HepG2 (cell line): ENCODE results near the gene GNG7. TPM values are rescaled to one million over a fixed set of nuclear protein-coding genes. Genes with fewer than 3 reads are reported as not detected.

Experiments used
- ATF1 ChIP-seq: IDR thresholded peaks from 2 replicates; pipeline ENCODE4 v1.6.1; 2016; ENCODE audit warnings: mild to moderate bottlenecking, control low read depth
- CCDC6 ChIP-seq: sonication (generic); formaldehyde crosslinking; IDR thresholded peaks from 2 replicates; pipeline ENCODE4 v1.8.1; 2022; ENCODE audit warnings: mild to moderate bottlenecking, missing genetic modification reagents, moderate library complexity
- ELF1 ChIP-seq: sonication (generic); formaldehyde crosslinking; IDR thresholded peaks from 2 replicates; pipeline ENCODE4 v1.4.0; 2020; ENCODE audit warnings: missing genetic modification reagents
- FOXA3 ChIP-seq: IDR thresholded peaks from 2 replicates; pipeline ENCODE4 v1.6.1; 2016; ENCODE audit warnings: missing genetic modification reagents, missing compliant biosample characterization
- FOXO1 ChIP-seq: sonication (generic); formaldehyde crosslinking; IDR thresholded peaks from 2 replicates; pipeline ENCODE4 v1.4.0; 2020; ENCODE audit warnings: missing genetic modification reagents
- GABPA ChIP-seq, 2 experiments: IDR thresholded peaks; 2 replicates each; pipeline ENCODE4 v1.6.1; 2011 to 2016; ENCODE audit warnings: low read depth in 2 of 2, low read length in 1 of 2, missing biosample characterization in 1 of 2, missing genetic modification characterization in 1 of 2
- GRHL1 ChIP-seq: sonication (generic); formaldehyde crosslinking; conservative IDR thresholded peaks from 2 replicates; pipeline ENCODE4 v1.8.0; 2022; ENCODE audit warnings: missing genetic modification reagents
- HMGXB4 ChIP-seq, 2 experiments: sonication (generic) in 1 of 2; formaldehyde crosslinking in 1 of 2; IDR thresholded peaks; 2 replicates each; pipeline versions ENCODE4 v1.4.0 to v1.6.1; 2018 to 2020; ENCODE audit warnings: missing genetic modification reagents in 2 of 2, borderline replicate concordance in 1 of 2, low read depth in 1 of 2, mild to moderate bottlenecking in 1 of 2, missing biosample characterization in 1 of 2
- KLF11 ChIP-seq: IDR thresholded peaks from 2 replicates; pipeline ENCODE4 v1.6.1; 2016; ENCODE audit warnings: missing compliant biosample characterization
- NR2F1 ChIP-seq, 2 experiments: fragments of 450-650 bp in 1 of 2; formaldehyde crosslinking in 1 of 2; IDR thresholded peaks; 2 replicates each; pipeline versions ENCODE4 v1.5.0 to v1.6.1; 2016 to 2020; ENCODE audit warnings: mild to moderate bottlenecking in 1 of 2, missing compliant biosample characterization in 1 of 2, missing genetic modification reagents in 1 of 2, moderate library complexity in 1 of 2
- PHB2 ChIP-seq: fragments of 450-650 bp; IDR thresholded peaks from 2 replicates; pipeline ENCODE4 v1.6.1; 2018; ENCODE audit not compliant: partially characterized antibody
- PHF5A ChIP-seq: IDR thresholded peaks from one replicate; pipeline ENCODE4 v1.6.1; 2018; ENCODE audit warnings: low read depth, missing genetic modification reagents; ENCODE audit not compliant: unreplicated experiment
- PLRG1 ChIP-seq: fragments of 450-650 bp; conservative IDR thresholded peaks from 2 replicates; pipeline ENCODE4 v1.6.1; 2016
- ZBTB21 ChIP-seq: sonication (generic); formaldehyde crosslinking; IDR thresholded peaks from 2 replicates; pipeline ENCODE4 v1.4.0; 2020; ENCODE audit warnings: missing genetic modification reagents
- ZFP91 ChIP-seq: sonication (generic); formaldehyde crosslinking; IDR thresholded peaks from 2 replicates; pipeline ENCODE4 v1.9.0; 2022; ENCODE audit warnings: missing genetic modification reagents, mild to moderate bottlenecking, borderline replicate concordance
- ZHX2 ChIP-seq, 2 experiments: sonication (generic) in 1 of 2; formaldehyde crosslinking in 1 of 2; IDR thresholded peaks; 2 replicates each; pipeline versions ENCODE4 v1.6.1 to v1.9.0; 2014 to 2022; ENCODE audit warnings: antibody characterized with exemption in 1 of 2, borderline replicate concordance in 1 of 2, inconsistent platforms in 1 of 2, low read depth in 1 of 2, missing genetic modification reagents in 1 of 2
- polyA plus RNA-seq, 8 experiments: library from polyadenylated mRNA; depleted of rRNA in 3 of 8; stranded (reverse) in 7 of 8; unstranded in 1 of 8; fragments of >200 nt; fragmentation: Illumina TruSeq in 4 of 8; extraction: Trizol in 4 of 8; gene quantifications; 2 replicates each; pipeline versions ENCODE4 v1.2.1 to v1.2.3, GENCODE V29; 2011 to 2016; ENCODE audit warnings: low read depth in 4 of 8, missing spikeins in 1 of 8, mixed read lengths in 1 of 8; ENCODE audit not compliant: insufficient read depth in 1 of 8
- total RNA-seq, 5 experiments: library from RNA; depleted of rRNA; stranded (reverse); fragments of >200 nt; fragmentation: Illumina TruSeq; extraction: Trizol; gene quantifications; 2 replicates each; pipeline ENCODE4 v1.2.3, GENCODE V29; 2016; ENCODE audit warnings: low read depth in 1 of 5

The GNG7 gene
- total and polyA plus RNA-seq, 2 of the 13 experiments (the other 11 are each of a cell fraction or from before 2014, with no cell fraction given): 1.4 to 3.3 TPM

- TF ChIP-seq FOXO1 (peak; percentile 86), PLRG1 (no peak), HMGXB4 (CRISPR knock-in tag; IDR thresholded peaks at IDR 0.05; ENCODE audit: borderline replicate concordance in 1 of 2, low read depth in 1 of 2) (peak; percentile 82 to 86; a peak in 3 of 4 replicates), GABPA (IDR thresholded peaks at IDR 0.05; ENCODE audit: low read depth, low read length) (0 out of 2 replicates have a peak, but pooled peaks have one; percentile 42), GABPA (CRISPR knock-in tag; IDR thresholded peaks at IDR 0.05; ENCODE audit: low read depth) (peak; percentile 81), ATF1 (CRISPR knock-in tag) (no peak), GRHL1 (no peak), NR2F1 (CRISPR knock-in tag; IDR thresholded peaks at IDR 0.05) (0 out of 4 replicates have a peak, but pooled peaks of 1 of the 2 experiments have one; percentile 42), PHF5A (CRISPR knock-in tag) (peak; percentile 70), ZHX2 (IDR thresholded peaks at IDR 0.05; ENCODE audit: low read depth) (peak; percentile 37; the same call in 1 of the 2 replicates), ZHX2 (CRISPR knock-in tag; IDR thresholded peaks at IDR 0.05; ENCODE audit: borderline replicate concordance) (no peak), KLF11 (peak; percentile 83; the same call in 1 of the 2 replicates), ZBTB21 (CRISPR knock-in tag) (peak; percentile 89; the same call in 1 of the 2 replicates), FOXA3 (CRISPR knock-in tag) (peak; percentile 75), PHB2 (no peak), ELF1 (peak; percentile 86), ZFP91 (CRISPR knock-in tag) (peak; percentile 85), CCDC6 (CRISPR knock-in tag) (peak; percentile 67)
Measured at GRCh38 chr19:2543463-2544442, 158.7 kb downstream of the GNG7 start (continued).
